Fibroblast of upper back skin (primary cell): ENCODE results near the gene SLC35G4.
A peak's percentile ranks its signal among the peaks of the same experiment; 100 is the strongest.
"Not testable (repeated sequence)": the region's sequence is repeated elsewhere in the genome, so short reads cannot be mapped to it uniquely, and the experiment has no call there.

Source experiments
- DNase-seq: peaks from one replicate; pipeline ENCODE4 v3.0.0-alpha.2; 2013

SLC35G4 gene

GRCh38 chr18:11614981-11615380 lies 5.6 kb downstream of the SLC35G4 start:
- not testable (repeated sequence) for DNase-seq

GRCh38 chr18:11647310-11647709 lies 37.9 kb downstream of the SLC35G4 start:
- not testable (repeated sequence) for DNase-seq

DNA sequence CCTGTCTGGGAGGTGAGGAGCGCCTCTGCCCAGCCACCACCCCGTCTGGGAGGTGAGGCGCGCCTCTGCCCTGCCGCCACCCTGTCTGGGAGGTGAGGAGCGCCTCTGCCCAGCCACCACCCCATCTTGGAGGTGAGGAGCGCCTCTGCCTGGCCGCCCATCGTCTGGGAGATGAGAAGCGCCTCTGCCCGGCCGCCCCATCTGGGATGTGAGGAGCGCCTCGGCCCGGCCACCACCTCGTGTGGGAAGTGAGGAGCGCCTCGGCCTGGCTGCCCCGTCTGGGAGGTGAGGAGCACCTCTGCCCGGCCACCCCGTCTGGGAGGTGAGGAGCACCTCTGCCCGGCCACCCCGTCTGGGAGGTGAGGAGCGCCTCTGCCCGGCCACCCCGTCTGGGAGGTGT lies 38.4 kb downstream of the SLC35G4 start:
- not testable (repeated sequence) for DNase-seq

GRCh38 chr18:11649839-11650238 lies 40.4 kb downstream of the SLC35G4 start:
- no peak for DNase-seq

DNA sequence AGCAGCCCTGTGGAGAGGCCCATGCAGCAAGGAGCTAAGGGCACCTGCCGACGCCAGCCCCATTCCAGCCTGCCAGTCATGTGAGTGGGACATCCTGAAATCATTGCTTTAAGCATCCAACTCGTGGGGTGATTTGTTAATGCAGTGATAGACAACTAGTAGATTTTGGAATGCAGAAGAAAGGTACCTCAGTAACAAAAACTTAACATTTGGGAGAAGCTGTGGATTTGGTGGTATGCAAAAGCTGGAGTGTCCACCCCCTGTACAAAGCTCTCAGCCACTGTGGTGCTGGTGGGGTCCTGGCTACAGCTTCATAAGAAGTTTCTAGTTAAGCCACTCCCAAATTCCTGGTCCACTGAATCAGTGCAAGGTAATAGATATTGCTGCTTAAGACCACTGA lies 42.5 kb downstream of the SLC35G4 start:
- no peak for DNase-seq

GRCh38 chr18:11653521-11653920 lies 44.1 kb downstream of the SLC35G4 start:
- DNase-seq: no peak

DNA sequence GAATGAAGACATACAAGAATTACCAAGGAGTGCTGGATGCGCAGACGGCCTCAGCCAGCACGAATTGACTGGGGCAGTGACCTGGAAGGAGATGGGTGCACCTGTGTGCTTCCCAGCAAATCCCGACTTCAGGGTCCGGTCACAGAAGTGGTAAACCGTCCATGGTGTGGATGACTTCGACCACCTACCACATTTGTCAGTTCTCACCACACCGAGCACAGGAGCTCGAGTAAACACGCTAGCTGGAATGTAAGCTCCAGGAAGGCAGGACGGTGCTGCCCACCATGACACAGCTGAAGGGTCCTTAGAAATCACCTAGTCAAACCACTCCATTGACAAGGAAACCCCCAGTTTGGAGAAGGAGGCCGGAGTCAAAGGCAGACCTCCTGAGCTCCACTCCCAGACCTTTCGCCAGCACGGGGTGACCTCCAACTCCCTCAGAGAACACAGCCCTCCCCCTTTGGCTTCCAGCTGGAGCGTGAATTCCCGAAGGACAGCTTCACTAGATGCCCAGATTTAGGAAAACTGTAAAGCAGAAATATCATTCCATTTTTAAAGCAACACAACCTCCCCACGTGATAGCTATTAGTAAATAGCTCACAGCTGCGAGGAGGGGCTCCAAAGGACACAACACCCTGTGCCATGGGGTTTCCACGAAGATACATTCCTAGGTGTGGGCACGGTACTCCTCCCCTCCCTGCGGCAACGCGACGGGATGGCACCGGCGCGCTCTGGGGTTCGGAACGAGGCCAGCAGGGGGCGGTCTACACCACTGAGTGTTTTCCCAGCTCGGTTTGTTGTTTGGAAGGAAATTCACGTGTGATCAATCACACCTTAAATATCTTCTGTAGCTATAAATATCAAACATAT lies 45.6 kb downstream of the SLC35G4 start:
- peak; percentile 12 for DNase-seq

- no peak for DNase-seq
These were observed 46.2 kb downstream of the SLC35G4 start for GRCh38 chr18:11655606-11655932.

GRCh38 chr18:11657152-11657551 lies 47.8 kb downstream of the SLC35G4 start:
- DNase-seq: no peak

DNA sequence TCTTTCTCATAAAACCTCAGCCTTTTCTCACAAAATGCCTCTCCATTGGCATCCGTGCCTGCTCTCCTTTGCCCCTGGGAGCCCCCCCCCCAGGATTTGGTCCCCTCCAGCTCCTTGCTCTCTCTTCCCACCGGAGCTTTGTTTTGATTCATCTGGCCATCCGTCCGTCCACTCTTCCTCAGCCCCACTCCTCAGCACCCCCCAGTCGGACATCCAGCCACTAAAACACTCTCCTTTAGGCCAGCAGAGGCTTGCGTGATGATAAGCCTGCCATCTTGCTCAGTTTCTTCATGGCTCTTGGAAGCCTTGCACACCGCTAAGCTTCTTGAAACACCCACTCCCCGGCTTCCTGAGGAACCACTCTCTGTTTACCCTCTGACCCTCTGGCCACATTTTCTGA lies 48.2 kb downstream of the SLC35G4 start:
- no peak for DNase-seq

DNA sequence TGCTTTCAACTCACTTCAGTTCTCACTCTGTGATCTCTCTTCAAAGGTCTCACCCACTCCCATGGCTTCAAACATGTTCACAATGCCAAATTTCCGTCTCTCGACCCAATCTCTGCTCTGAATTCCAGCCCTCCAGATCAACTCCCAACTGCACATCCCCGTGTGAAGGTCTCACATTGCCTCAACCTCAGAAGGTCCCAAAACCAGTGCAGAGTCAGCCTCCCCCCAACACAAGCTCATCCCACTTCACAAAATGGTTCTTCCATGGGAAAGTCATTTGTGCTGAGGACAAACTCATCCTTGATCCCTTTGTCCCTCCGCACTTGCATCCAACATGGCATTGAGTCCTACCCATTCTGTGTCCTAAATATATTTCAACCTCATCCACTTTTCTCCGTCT lies 48.6 kb downstream of the SLC35G4 start:
- no peak for DNase-seq

DNA sequence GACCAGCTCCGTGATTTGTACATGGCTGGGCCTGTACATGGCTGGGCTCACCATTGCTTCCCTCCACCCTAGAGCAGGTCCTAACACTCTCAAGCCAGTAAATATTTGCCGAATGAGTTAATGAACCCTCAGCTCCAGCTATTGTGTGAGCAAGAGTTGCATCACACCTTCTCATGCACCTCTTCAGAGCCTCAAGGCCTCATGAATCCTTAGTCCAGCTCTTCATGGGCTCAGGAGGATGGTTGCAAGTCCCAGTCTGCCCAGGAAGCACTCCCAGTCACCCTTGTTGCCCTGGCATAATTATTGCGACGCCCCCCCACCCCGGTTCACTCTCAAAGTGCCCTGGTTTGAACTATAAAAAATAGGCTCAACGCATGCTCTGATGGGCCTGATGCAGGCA lies 49.6 kb downstream of the SLC35G4 start:
- no peak for DNase-seq
